ENCODE results near the gene COL16A1. TPM values are rescaled to one million over a fixed set of nuclear protein-coding genes. Genes with fewer than 3 reads are reported as not detected.

COL16A1 gene
- total and polyA plus RNA-seq, 2 experiments from 2014 or later, result 90.2 to 127 TPM

DNA sequence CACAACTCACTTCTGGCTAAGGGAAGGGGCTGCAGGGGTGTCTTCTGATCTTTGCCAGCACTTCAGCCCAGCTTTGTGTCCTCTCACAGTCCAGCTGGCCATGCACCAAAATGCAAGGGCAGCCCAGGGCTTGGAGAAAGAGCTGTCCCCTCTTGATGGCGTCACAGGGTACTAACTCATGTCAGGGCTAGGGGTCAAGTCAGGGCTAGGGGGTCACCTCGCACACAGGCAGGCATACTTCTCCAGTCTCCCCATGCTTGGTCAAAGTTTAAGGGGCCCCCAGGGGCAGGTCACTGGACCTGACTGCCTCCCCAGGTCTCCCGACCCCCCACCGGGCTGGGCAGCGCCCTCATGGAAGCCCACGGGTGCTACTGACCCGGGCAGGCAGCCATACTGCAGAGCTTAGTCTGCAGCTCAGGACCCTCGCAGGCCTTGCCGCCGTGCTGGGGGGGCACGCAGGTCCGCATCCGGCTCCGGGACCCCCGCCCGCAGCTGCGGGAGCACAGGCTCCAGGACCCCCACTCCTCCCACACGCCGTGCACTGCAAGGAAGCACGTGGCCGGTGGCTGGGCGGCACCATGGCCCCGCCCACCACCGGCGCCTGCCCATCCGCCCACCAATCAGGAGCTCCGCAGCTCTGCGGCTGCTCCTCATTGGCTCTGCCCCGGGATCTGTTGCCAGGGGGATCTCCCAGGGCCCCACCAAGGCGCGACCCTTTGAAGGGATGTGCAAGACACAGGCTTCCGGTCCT is 38.8 kb upstream of the COL16A1 start:
- whole genome bisulfite sequencing (ENCODE audit: low lambda C conversion rate, missing lambda C conversion rate), result 94% methylated on average over 28 of the region's 32 CpGs

DNA sequence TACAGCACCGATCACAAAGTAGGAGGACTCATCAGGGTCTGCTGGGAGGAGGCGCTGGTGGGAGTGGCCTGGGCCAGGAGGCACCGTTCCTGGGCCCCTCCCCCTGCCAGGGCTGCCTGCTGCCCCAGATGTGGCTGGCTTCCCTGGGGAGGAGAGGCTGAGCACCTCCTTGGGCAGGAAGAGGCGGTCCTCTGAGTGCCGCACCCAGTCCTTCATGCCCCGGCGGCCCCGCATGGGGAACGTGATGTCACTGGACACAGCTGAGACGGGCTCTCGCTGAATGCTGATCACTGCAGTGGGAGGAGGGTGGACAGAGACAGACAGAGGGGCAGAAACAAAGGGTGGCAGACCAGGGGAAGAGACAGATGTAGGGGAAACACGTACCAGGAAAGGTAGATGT is 35.5 kb upstream of the COL16A1 start:
- Histone ChIP-seq H3K79me2 (no peaks in the 10 kb centered on the region), H3K4me1 (ENCODE audit: insufficient read depth) (no peaks in the 10 kb centered on the region), H2AFZ (no peak overlapping the region), H3K36me3 (replicated peaks; ENCODE audit: insufficient read depth, low read depth) (no peaks in the 10 kb centered on the region), H3K27ac (no peak overlapping the region), H3K9me2 (replicated peaks; ENCODE audit: insufficient read depth) (no peaks in the 10 kb centered on the region), H3K9me3 (ENCODE audit: low read depth) (no peaks in the 10 kb centered on the region), H3K4me2 (no peak overlapping the region), H4K20me1 (ENCODE audit: insufficient read depth, poor library complexity, severe bottlenecking) (no peaks in the 10 kb centered on the region), H3K27me3 (no peaks in the 10 kb centered on the region), H3K4me3 (no peak overlapping the region)
- TF ChIP-seq, protein P1, sequence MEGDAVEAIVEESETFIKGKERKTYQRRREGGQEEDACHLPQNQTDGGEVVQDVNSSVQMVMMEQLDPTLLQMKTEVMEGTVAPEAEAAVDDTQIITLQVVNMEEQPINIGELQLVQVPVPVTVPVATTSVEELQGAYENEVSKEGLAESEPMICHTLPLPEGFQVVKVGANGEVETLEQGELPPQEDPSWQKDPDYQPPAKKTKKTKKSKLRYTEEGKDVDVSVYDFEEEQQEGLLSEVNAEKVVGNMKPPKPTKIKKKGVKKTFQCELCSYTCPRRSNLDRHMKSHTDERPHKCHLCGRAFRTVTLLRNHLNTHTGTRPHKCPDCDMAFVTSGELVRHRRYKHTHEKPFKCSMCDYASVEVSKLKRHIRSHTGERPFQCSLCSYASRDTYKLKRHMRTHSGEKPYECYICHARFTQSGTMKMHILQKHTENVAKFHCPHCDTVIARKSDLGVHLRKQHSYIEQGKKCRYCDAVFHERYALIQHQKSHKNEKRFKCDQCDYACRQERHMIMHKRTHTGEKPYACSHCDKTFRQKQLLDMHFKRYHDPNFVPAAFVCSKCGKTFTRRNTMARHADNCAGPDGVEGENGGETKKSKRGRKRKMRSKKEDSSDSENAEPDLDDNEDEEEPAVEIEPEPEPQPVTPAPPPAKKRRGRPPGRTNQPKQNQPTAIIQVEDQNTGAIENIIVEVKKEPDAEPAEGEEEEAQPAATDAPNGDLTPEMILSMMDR (IDR thresholded peaks at IDR 0.05; ENCODE audit: poor library complexity), result no peak
- TF ChIP-seq EZH2phosphoT487 (IDR thresholded peaks at IDR 0.05; ENCODE audit: low read depth, severe bottlenecking, unreplicated experiment) (no peak), EZH2 (IDR thresholded peaks at IDR 0.05; ENCODE audit: borderline replicate concordance) (no peak)
- peak; percentile 32 for DNase-seq (ENCODE audit: low spot score)
- WGBS (ENCODE audit: low lambda C conversion rate, missing lambda C conversion rate), result 46% methylated on average over 12 of the region's 12 CpGs

More for the DNA sequence above, 38.8 kb upstream of the COL16A1 start:
- Histone ChIP-seq H3K9me2 (replicated peaks; ENCODE audit: insufficient read depth) (no peaks in the 10 kb centered on the region), H3K79me2 (no peaks in the 10 kb centered on the region), H3K4me3 (no peak overlapping the region), H3K27me3 (no peaks in the 10 kb centered on the region), H3K36me3 (replicated peaks; ENCODE audit: insufficient read depth, low read depth) (no peaks in the 10 kb centered on the region), H3K4me2 (no peak overlapping the region), H3K27ac (no peak overlapping the region), H4K20me1 (ENCODE audit: insufficient read depth, poor library complexity, severe bottlenecking) (no peaks in the 10 kb centered on the region), H3K9me3 (ENCODE audit: low read depth) (no peaks in the 10 kb centered on the region), H2AFZ (no peak overlapping the region), H3K4me1 (ENCODE audit: insufficient read depth) (peaks cover 24% of the 10 kb centered on the region)
- no peak for DNase-seq (ENCODE audit: low spot score)
- no peak for TF ChIP-seq EZH2phosphoT487 (IDR thresholded peaks at IDR 0.05; ENCODE audit: low read depth, severe bottlenecking, unreplicated experiment)

DNA sequence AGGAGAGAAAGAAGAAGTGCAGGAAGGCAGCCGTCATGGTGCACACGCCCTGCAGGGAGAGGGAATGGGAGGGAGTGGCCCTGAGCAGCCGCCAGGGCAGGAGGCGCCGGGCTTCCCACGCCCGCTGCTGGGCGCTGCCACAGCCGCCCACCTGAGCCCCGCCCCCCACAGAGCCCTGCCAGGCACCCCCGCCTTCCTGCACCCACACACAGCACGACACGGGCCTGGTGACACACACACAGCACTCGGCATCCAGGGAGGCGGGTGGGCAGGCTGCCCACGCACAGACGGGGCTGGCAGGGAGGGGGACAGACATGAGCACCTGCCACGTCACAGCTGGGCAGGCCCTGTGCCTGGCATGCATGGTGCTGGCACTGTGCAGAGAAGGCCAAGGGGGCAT is 32.9 kb upstream of the COL16A1 start:
- no peaks in the 10 kb centered on the region for H4K20me1 ChIP-seq (ENCODE audit: insufficient read depth, poor library complexity, severe bottlenecking)
- no peak overlapping the region for H3K27ac ChIP-seq
- H3K79me2 ChIP-seq, result no peaks in the 10 kb centered on the region
- no peaks in the 10 kb centered on the region for H3K9me3 ChIP-seq (ENCODE audit: low read depth)
- no peak for DNase-seq (ENCODE audit: low spot score)
- H3K4me1 ChIP-seq (ENCODE audit: insufficient read depth), result no peaks in the 10 kb centered on the region
- no peaks in the 10 kb centered on the region for H3K9me2 ChIP-seq (replicated peaks; ENCODE audit: insufficient read depth)
- 89% methylated on average over 10 of the region's 18 CpGs for WGBS (ENCODE audit: low lambda C conversion rate, missing lambda C conversion rate)
- H3K27me3 ChIP-seq, result no peaks in the 10 kb centered on the region
- no peak for TF ChIP-seq EZH2phosphoT487 (IDR thresholded peaks at IDR 0.05; ENCODE audit: low read depth, severe bottlenecking, unreplicated experiment)
- TF ChIP-seq EZH2 (IDR thresholded peaks at IDR 0.05; ENCODE audit: borderline replicate concordance), result no peak
- TF ChIP-seq, protein P1 (IDR thresholded peaks at IDR 0.05; ENCODE audit: poor library complexity), result no peak
- H3K4me2 ChIP-seq, result no peak overlapping the region
- no peak overlapping the region for H2AFZ ChIP-seq
- no peak overlapping the region for H3K4me3 ChIP-seq
- no peaks in the 10 kb centered on the region for H3K36me3 ChIP-seq (replicated peaks; ENCODE audit: insufficient read depth, low read depth)

DNA sequence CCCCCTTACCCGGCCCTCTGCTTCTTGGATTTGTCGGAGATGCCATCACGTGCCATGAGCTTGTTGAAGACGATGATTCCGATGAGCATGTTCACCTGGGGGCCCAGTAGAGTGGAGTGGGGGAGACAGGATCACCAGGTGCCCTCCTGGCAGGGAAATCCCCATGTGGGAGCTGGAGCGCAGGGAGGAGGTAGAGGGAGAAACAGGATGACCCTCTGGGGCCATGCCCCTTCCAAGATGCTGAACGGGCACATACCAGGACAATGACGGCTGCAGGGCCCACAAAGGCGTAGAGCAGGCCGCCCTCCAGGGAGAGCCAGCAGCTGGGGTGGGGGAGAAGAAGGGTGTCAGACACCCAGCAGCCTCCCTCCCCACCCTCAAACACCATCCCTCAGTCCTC is 31.8 kb upstream of the COL16A1 start:
- Histone ChIP-seq H4K20me1 (ENCODE audit: insufficient read depth, poor library complexity, severe bottlenecking) (no peaks in the 10 kb centered on the region), H3K79me2 (no peaks in the 10 kb centered on the region), H3K36me3 (replicated peaks; ENCODE audit: insufficient read depth, low read depth) (no peaks in the 10 kb centered on the region), H2AFZ (no peak overlapping the region), H3K27me3 (no peaks in the 10 kb centered on the region), H3K4me3 (no peak overlapping the region), H3K4me2 (no peak overlapping the region), H3K27ac (no peak overlapping the region), H3K4me1 (ENCODE audit: insufficient read depth) (no peaks in the 10 kb centered on the region), H3K9me3 (ENCODE audit: low read depth) (no peaks in the 10 kb centered on the region), H3K9me2 (replicated peaks; ENCODE audit: insufficient read depth) (no peaks in the 10 kb centered on the region)
- DNase-seq (ENCODE audit: low spot score), result no peak
- 95% methylated on average over 10 of the region's 10 CpGs for WGBS (ENCODE audit: low lambda C conversion rate, missing lambda C conversion rate)
- TF ChIP-seq EZH2phosphoT487 (IDR thresholded peaks at IDR 0.05; ENCODE audit: low read depth, severe bottlenecking, unreplicated experiment) (no peak), EZH2 (IDR thresholded peaks at IDR 0.05; ENCODE audit: borderline replicate concordance) (no peak)
- TF ChIP-seq, protein P1 (IDR thresholded peaks at IDR 0.05; ENCODE audit: poor library complexity), result no peak

Measured in hepatocyte (in vitro differentiated cells).